SU-DHL-6 (cell line): ENCODE results near the gene LRRC53.

Experiments
- H2AFZ ChIP-seq: fragments of 200-600 bp; sonication (generic); 2 replicates; pipeline ENCODE4 v1.6.1; 2014; ENCODE audit warnings: low read depth, mild to moderate bottlenecking, moderate library complexity, mixed read lengths, antibody characterized with exemption, low read length; ENCODE audit not compliant: severe bottlenecking
- H3F3A ChIP-seq: fragments of 200-600 bp; shearing (Covaris generic); 2 replicates; pipeline ENCODE4 v1.6.0; 2016; ENCODE audit warnings: antibody characterized with exemption, mild to moderate bottlenecking; ENCODE audit not compliant: insufficient read depth
- H3K27ac ChIP-seq: fragments of 200-600 bp; sonication (generic); 2 replicates; pipeline ENCODE4 v1.5.1; 2016; ENCODE audit warnings: low read depth, mild to moderate bottlenecking, low read length, moderate library complexity, mixed read lengths
- H3K27me3 ChIP-seq: fragments of 200-600 bp; sonication (generic), shearing (Covaris generic); 2 replicates; pipeline ENCODE4 v1.6.0; 2014; ENCODE audit warnings: mild to moderate bottlenecking, low read length
- H3K36me3 ChIP-seq: fragments of 200-600 bp; sonication (generic); 2 replicates; pipeline ENCODE4 v1.6.1; 2014; ENCODE audit warnings: mild to moderate bottlenecking, low read length, mixed read lengths
- H3K4me2 ChIP-seq: fragments of 300-600, 200-600 bp; shearing (Covaris generic), sonication (generic); 2 replicates; pipeline ENCODE4 v1.6.0; 2014; ENCODE audit warnings: low read length, low read depth, mild to moderate bottlenecking; ENCODE audit not compliant: poor library complexity, severe bottlenecking
- H3K4me3 ChIP-seq: fragments of 200-600 bp; sonication (generic); 2 replicates; pipeline ENCODE4 v1.5.1; 2014; ENCODE audit warnings: antibody characterized with exemption, low read length, mild to moderate bottlenecking, mixed read lengths; ENCODE audit not compliant: insufficient read depth, poor library complexity, severe bottlenecking
- H3K79me2 ChIP-seq: fragments of 200-600 bp; sonication (generic); 2 replicates; pipeline ENCODE4 v1.6.1; 2014; ENCODE audit warnings: mild to moderate bottlenecking, low read length, moderate library complexity; ENCODE audit not compliant: insufficient read depth
- H3K9ac ChIP-seq: fragments of 200-600 bp; sonication (generic); 2 replicates; pipeline ENCODE4 v1.7.0; 2014; ENCODE audit warnings: mild to moderate bottlenecking, low read length
- H3K9me2 ChIP-seq: fragments of 200-600 bp; sonication (generic); replicated peaks from 2 replicates; pipeline ENCODE4 v1.6.1; 2014; ENCODE audit warnings: low read length; ENCODE audit not compliant: insufficient read depth
- H3K9me3 ChIP-seq: fragments of 200-600 bp; sonication (generic); 2 replicates; pipeline ENCODE4 v1.6.1; 2014; ENCODE audit warnings: low read length, mixed read lengths; ENCODE audit not compliant: insufficient read depth
- H4K20me1 ChIP-seq: fragments of 200-600 bp; sonication (generic); 2 replicates; pipeline ENCODE4 v1.6.1; 2014; ENCODE audit warnings: low read depth, mild to moderate bottlenecking, antibody characterized with exemption, low read length, moderate library complexity, mixed read lengths
- EZH2phosphoT487 ChIP-seq: fragments of 200-600 bp; sonication (generic), shearing (Covaris generic); conservative IDR thresholded peaks from 2 replicates; pipeline ENCODE4 v1.6.1; 2018; ENCODE audit warnings: mild to moderate bottlenecking, antibody characterized with exemption, low read length, moderate library complexity, mixed read lengths
- TF ChIP-seq, protein P1 (sequence below): fragments of 200-600 bp; sonication (generic); IDR thresholded peaks from one replicate; pipeline ENCODE4 v1.5.1; 2017; ENCODE audit warnings: antibody characterized with exemption, mild to moderate bottlenecking, low read length, moderate library complexity; ENCODE audit not compliant: insufficient read depth, poor library complexity, severe bottlenecking

Gene LRRC53

DNA sequence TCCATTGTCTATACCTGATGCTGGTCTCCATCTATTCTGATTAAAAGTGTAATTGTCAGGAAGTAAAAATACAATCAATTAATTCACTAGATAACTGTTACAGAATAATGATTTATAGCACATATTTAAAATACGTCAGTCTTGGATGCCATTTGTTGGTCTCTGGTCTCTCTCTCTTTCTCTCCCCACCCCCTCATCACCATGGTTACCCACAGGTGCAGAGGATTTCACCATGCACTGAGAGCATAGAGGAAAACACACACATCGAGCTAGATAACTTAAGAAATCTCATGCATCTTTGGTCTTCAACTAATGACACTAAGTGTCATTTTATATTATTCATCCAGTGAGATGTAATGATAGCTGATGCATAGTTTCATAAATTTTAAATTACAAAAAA is 33.4 kb downstream of the LRRC53 start:
- no peak overlapping the region for H3K4me3 ChIP-seq
- no peaks in the 10 kb centered on the region for H3K79me2 ChIP-seq
- H3K36me3 ChIP-seq: no peaks in the 10 kb centered on the region
- H3K27me3 ChIP-seq: no peaks in the 10 kb centered on the region
- H3K9ac ChIP-seq: no peak overlapping the region
- TF ChIP-seq, protein P1, sequence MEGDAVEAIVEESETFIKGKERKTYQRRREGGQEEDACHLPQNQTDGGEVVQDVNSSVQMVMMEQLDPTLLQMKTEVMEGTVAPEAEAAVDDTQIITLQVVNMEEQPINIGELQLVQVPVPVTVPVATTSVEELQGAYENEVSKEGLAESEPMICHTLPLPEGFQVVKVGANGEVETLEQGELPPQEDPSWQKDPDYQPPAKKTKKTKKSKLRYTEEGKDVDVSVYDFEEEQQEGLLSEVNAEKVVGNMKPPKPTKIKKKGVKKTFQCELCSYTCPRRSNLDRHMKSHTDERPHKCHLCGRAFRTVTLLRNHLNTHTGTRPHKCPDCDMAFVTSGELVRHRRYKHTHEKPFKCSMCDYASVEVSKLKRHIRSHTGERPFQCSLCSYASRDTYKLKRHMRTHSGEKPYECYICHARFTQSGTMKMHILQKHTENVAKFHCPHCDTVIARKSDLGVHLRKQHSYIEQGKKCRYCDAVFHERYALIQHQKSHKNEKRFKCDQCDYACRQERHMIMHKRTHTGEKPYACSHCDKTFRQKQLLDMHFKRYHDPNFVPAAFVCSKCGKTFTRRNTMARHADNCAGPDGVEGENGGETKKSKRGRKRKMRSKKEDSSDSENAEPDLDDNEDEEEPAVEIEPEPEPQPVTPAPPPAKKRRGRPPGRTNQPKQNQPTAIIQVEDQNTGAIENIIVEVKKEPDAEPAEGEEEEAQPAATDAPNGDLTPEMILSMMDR: no peak
- TF ChIP-seq EZH2phosphoT487: no peak
- H3K27ac ChIP-seq: no peak overlapping the region
- no peak overlapping the region for H2AFZ ChIP-seq
- H3K4me2 ChIP-seq: no peak overlapping the region
- no peaks in the 10 kb centered on the region for H3K9me2 ChIP-seq
- H3F3A ChIP-seq: no peaks in the 10 kb centered on the region
- H3K9me3 ChIP-seq: no peaks in the 10 kb centered on the region
- H4K20me1 ChIP-seq: no peaks in the 10 kb centered on the region

DNA sequence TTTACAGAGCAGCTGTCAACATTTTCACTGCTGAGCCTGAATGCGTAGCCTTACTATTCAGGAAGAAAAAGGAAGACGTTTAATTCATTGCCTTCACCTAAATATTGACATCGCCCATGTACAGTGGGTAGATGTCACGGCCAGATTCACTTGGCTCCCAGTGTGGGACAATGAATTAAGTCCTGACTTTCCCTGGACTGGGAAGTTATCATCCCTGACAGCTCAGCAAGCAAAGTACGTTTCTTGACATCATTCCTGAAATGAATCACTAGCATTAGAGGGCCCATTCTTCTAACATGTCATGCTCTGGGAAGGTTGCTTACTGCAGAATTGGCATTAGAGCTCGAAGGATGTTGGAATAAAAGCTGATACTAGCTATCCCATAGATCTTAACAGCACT is 37.8 kb downstream of the LRRC53 start:
- no peak overlapping the region for H3K27ac ChIP-seq
- no peaks in the 10 kb centered on the region for H3K36me3 ChIP-seq
- no peaks in the 10 kb centered on the region for H3K9me3 ChIP-seq
- H3K4me2 ChIP-seq: no peak overlapping the region
- H3K4me3 ChIP-seq: no peak overlapping the region
- H3K9me2 ChIP-seq: no peaks in the 10 kb centered on the region
- H4K20me1 ChIP-seq: no peaks in the 10 kb centered on the region
- no peaks in the 10 kb centered on the region for H3F3A ChIP-seq
- no peak overlapping the region for H3K9ac ChIP-seq
- TF ChIP-seq EZH2phosphoT487: no peak
- TF ChIP-seq, protein P1: no peak
- no peaks in the 10 kb centered on the region for H3K79me2 ChIP-seq
- no peaks in the 10 kb centered on the region for H3K27me3 ChIP-seq
- no peak overlapping the region for H2AFZ ChIP-seq

DNA sequence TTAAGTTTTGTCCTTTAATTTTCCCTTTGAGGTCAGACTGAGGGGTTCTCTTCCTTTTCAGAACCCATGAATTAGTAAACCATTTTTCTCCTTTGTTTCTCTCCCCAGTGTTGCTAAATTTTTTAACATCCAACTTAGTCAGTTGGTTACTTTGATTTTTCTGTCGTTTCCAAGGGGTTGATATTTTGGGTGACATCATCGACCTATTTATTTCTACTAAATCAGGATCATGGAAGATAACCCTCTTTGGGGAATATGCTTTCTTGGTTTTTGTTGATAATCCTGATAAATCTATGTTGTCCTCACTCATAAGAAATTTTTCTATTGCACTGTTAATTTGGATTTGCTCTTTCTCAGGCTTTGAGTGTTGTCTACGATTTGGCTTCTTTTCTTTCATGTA is 40.9 kb downstream of the LRRC53 start:
- no peak overlapping the region for H2AFZ ChIP-seq

More for the DNA sequence above, 40.9 kb downstream of the LRRC53 start:
- no peak for TF ChIP-seq EZH2phosphoT487
- TF ChIP-seq, protein P1: no peak
- no peak overlapping the region for H3K27ac ChIP-seq
- no peaks in the 10 kb centered on the region for H3K27me3 ChIP-seq
- H3K36me3 ChIP-seq: no peaks in the 10 kb centered on the region
- H3F3A ChIP-seq: no peaks in the 10 kb centered on the region
- no peaks in the 10 kb centered on the region for H3K9me3 ChIP-seq
- no peaks in the 10 kb centered on the region for H3K79me2 ChIP-seq
- no peak overlapping the region for H3K4me2 ChIP-seq
- H3K9ac ChIP-seq: no peak overlapping the region
- no peaks in the 10 kb centered on the region for H3K9me2 ChIP-seq
- H4K20me1 ChIP-seq: no peaks in the 10 kb centered on the region
- no peak overlapping the region for H3K4me3 ChIP-seq
